Suprapubic skin (tissue), 2 donors: ENCODE measurements around the gene SRPK3.

Source experiments
- EP300 ChIP-seq: sonication (generic); formaldehyde crosslinking; IDR thresholded peaks from one replicate; pipeline ENCODE4 v1.6.1; 2017; ENCODE audit warnings: antibody characterized with exemption
- POLR2A ChIP-seq, 2 donors: fragments of 450-650 bp; IDR thresholded peaks; one replicate each; pipeline ENCODE4 v1.6.1; 2017; ENCODE audit warnings: antibody characterized with exemption in 2 of 2, mild to moderate bottlenecking in 2 of 2, moderate library complexity in 2 of 2

DNA sequence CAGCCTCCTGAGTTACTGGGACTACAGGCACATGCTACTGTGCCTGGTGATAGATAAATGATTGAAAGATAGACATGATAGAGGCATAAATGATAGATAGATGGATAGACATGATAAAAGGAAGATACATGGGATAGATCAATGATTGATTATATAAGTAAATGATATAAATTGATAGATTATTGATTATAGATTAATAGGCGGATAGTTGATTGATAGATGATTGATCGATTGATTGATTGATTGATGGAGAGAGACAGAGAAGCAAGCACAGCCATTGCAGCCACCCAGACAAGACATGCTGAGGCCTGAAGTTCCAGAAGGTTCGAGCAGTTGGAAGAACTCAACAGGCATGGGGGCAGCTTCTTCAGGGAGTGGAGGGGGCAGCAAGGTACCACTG is 34.5 kb upstream of the SRPK3 start:
- TF ChIP-seq EP300 (no peak), POLR2A (IDR thresholded peaks at IDR 0.05) (no peak)
